Choroid plexus epithelial cell (primary cell): ENCODE data around the gene SLC23A2.
"Not testable (repeated sequence)": the region's sequence is repeated elsewhere in the genome, so short reads cannot be mapped to it uniquely, and the experiment has no call there.

Experiments
- DNase-seq: peaks from one replicate; pipeline ENCODE4 v3.0.0-alpha.2; 2010; ENCODE audit warnings: low read depth
- H3K4me3 ChIP-seq: 2 replicates; pipeline ENCODE4 v1.5.1; 2011; ENCODE audit warnings: low read depth, mild to moderate bottlenecking, control low read depth, low read length, moderate library complexity
- TF ChIP-seq, protein P1 (sequence below): conservative IDR thresholded peaks from 2 replicates; pipeline ENCODE4 v1.5.1; 2011; ENCODE audit warnings: low read depth, mild to moderate bottlenecking, control low read depth, inconsistent platforms, low read length, moderate library complexity

Gene SLC23A2

DNA sequence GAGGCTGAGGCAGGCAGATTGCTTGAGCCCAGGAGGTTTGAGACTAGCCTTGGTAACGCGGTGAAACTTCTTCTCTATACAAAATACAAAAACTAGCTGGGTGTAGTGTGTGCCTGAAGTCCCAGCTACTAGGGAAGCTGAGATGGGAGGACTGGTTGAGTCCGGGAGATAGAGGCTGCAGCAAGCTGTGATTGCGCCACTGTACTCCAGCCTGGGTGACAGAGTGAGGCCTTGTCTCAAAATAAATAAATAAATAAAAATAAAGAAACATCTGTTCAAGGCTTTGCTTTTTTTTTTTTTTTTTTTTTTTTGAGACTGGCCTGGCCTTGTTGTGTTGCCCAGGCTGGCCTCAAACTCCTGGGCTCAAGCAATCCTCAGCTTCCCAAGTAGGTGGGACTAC lies 23.7 kb upstream of the SLC23A2 start:
- TF ChIP-seq, protein P1, sequence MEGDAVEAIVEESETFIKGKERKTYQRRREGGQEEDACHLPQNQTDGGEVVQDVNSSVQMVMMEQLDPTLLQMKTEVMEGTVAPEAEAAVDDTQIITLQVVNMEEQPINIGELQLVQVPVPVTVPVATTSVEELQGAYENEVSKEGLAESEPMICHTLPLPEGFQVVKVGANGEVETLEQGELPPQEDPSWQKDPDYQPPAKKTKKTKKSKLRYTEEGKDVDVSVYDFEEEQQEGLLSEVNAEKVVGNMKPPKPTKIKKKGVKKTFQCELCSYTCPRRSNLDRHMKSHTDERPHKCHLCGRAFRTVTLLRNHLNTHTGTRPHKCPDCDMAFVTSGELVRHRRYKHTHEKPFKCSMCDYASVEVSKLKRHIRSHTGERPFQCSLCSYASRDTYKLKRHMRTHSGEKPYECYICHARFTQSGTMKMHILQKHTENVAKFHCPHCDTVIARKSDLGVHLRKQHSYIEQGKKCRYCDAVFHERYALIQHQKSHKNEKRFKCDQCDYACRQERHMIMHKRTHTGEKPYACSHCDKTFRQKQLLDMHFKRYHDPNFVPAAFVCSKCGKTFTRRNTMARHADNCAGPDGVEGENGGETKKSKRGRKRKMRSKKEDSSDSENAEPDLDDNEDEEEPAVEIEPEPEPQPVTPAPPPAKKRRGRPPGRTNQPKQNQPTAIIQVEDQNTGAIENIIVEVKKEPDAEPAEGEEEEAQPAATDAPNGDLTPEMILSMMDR, result no peak
- no peak for DNase-seq
- H3K4me3 ChIP-seq, result no peak overlapping the region

DNA sequence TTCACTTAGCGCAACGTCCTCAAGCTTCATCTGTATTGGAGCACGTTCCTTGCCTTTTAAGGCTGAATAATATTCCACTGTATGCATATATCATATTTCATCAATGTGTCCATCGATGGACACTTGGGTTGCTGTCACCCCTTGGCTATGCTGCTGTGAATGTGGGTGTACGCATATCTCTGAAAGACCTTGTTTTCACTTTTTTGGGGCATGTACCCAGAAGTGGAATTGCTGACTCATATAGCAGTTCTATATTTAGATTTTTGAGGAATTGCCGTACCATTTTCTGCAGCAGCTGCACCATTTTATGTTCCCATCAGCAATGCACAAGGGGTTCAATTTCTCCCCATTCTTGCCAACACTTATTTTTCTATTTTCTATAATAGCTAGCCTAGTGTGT lies 22.8 kb upstream of the SLC23A2 start:
- no peak for DNase-seq
- TF ChIP-seq, protein P1, result no peak
- H3K4me3 ChIP-seq, result no peak overlapping the region

DNA sequence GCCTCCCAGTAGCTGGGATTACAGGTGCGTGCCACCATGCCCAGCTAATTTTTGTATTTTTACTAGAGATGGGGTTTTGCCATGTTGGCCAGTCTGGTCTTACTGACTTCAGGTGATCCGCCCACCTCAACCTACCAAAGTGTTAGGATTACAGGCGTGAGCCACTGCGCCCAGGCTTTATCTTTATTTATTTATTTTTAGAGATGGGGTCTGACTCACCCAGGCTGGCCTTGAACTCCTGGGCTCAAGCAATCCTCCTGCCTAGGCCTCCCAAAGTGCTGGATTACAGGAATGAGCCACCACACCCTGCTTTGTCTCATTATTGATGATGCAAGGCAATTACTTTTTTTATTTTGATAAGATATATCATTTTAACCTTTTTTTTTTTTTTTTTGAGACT lies 21.9 kb upstream of the SLC23A2 start:
- H3K4me3 ChIP-seq, DNase-seq: not testable (repeated sequence)

DNA sequence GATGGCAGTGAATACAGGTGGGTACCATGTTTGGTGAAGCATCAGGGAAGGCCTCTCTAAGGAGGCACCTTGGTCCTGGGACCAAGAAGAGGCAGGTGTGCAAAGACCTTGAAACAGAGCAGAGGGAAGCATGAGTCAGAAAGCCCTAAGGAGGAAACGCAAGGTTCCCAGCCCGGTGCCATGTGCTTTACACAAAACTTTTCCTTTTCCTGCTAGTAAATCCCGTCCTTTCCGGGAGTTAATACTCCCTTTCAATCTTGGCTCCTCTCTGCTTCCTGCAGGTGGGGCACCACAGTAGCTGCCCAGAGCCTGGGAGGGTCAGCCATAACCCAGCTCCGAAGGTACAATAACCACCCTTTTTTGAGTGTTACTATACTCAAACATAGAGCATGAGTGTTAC lies 19.4 kb upstream of the SLC23A2 start:
- DNase-seq, result no peak
- TF ChIP-seq, protein P1, result no peak
- H3K4me3 ChIP-seq, result no peak overlapping the region

DNA sequence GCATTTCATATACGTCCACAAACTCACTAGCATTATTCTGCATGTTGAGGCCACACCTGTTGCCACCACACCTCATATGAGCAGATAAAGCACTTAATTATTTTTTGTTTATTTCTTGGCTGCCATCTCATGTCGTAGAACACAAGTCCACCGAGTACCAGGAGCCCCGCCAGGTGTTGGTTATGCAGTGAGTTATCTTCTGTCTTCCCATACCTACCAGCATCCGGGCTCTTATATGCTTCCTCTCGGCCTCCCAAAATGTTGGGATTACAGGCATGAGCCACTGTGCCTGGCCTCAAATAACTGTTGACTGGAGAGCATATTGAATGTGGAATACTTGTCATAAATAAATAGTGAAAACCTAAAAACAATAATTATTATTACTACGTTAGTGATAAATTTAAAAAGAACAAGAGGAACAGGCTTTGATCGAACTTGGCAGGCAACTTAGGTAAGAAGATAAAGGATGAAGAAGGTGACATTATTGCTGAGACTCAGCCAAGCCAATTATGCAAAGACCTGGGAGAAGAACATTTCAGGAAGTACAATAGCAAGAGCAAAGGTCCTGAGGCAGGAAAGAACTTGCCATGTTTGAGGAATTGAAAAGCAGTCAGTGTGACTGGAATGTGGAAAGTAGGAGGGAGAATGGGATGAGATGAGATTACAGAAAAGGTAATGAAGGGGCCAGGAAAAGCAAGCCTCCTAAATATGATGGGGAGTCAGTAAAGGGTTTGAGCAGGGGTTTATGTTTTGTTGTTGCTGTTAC lies 12.6 kb upstream of the SLC23A2 start:
- TF ChIP-seq, protein P1, result no peak
- no peak overlapping the region for H3K4me3 ChIP-seq
- no peak for DNase-seq

DNA sequence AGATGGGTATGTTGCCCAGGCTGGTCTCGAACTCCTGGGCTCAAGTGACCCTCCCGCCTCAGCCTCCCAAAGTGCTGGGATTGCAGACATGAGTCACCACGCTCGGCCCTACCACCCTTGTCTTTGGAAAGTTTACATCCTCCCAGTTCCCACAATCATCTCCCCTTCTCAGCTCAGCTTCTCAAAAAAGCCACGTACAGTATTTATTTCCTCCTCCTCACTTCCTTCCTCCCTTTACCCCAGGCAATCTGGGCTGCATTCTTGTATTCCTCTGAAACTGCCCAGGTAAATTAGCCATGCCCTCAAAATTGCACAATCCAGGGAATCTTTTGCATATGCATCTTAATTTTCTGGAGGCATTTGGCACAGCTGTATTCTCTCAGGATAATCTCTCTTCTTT lies 7.4 kb upstream of the SLC23A2 start:
- DNase-seq, result no peak
- TF ChIP-seq, protein P1, result no peak
- no peak overlapping the region for H3K4me3 ChIP-seq

DNA sequence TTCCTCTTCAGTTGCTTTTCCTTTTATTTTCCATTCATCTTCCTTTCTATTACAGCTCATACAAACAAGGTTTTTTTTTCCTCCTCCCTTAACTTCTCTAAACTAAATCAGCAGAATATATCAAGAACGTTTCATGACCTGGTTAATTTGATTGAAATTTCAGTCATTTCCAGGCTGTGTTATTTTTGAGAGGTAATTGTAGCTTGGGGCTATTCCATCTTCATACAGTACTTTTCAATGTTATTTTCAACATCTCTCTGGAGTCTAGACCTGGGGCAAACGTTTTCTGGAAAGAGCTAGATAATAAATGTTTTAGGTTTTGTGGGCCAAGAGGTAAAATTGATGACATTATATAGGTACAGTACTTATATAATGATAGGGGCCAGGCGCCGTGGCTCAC lies 4.0 kb upstream of the SLC23A2 start:
- H3K4me3 ChIP-seq, result no peak overlapping the region
- no peak for DNase-seq
- TF ChIP-seq, protein P1, result no peak

DNA sequence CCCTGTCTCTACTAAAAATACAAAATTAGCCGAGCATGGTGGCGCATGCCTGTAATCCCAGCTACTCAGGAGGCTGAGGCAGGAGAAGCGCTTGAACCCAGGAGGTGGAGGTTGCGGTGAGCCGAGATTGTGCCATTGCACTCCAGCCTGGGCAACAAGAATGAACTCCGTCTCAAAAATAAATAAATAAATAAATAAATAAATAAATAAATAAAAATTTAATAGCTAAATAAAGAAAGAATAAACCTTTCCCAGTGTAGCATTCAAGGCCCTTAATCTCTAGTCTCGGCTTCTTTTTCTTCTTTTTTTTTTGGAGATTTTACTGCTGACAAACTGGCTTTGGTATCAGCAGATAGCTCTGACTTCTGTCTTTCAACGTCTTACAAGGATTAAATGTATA lies 3.5 kb upstream of the SLC23A2 start:
- H3K4me3 ChIP-seq, DNase-seq: not testable (repeated sequence)
